Neural progenitor cell (in vitro differentiated cells): ENCODE data around the gene NDUFS2. TPM values are rescaled to one million over a fixed set of nuclear protein-coding genes. Genes with fewer than 3 reads are reported as not detected.
"Not testable (repeated sequence)": the region's sequence is repeated elsewhere in the genome, so short reads cannot be mapped to it uniquely, and the experiment has no call there.

ENCODE experiments used
- DNase-seq: peaks from one replicate; pipeline ENCODE4 v3.0.0-alpha.2; 2016; ENCODE audit warnings: low spot score
- H2AFZ ChIP-seq: fragments of 200-600 bp; sonication (generic); replicated peaks from 2 replicates; pipeline ENCODE4 v1.6.1; 2016; ENCODE audit warnings: antibody characterized with exemption
- H3F3A ChIP-seq: fragments of 200-600 bp; sonication (generic); 2 replicates; pipeline ENCODE4 v1.6.1; 2016; ENCODE audit warnings: antibody characterized with exemption, low read depth
- H3K27ac ChIP-seq: fragments of 200-600 bp; sonication (generic); 2 replicates; pipeline ENCODE4 v1.5.1; 2016; ENCODE audit warnings: mild to moderate bottlenecking
- H3K27me3 ChIP-seq: fragments of 200-600 bp; sonication (generic); 2 replicates; pipeline ENCODE4 v1.6.1; 2016; ENCODE audit warnings: mild to moderate bottlenecking, moderate library complexity
- H3K36me3 ChIP-seq: fragments of 200-600 bp; sonication (generic); 2 replicates; pipeline ENCODE4 v1.5.1; 2016
- H3K4me1 ChIP-seq: fragments of 200-600 bp; sonication (generic); 2 replicates; pipeline ENCODE4 v1.6.1; 2016; ENCODE audit warnings: mixed run types
- H3K4me2 ChIP-seq: fragments of 200-600 bp; sonication (generic); 2 replicates; pipeline ENCODE4 v1.6.1; 2016
- H3K4me3 ChIP-seq: fragments of 200-600 bp; sonication (generic); 2 replicates; pipeline ENCODE4 v1.5.1; 2016
- H3K79me2 ChIP-seq: fragments of 200-600 bp; sonication (generic); 2 replicates; pipeline ENCODE4 v1.6.1; 2016; ENCODE audit warnings: low read depth
- H3K9ac ChIP-seq: fragments of 200-600 bp; sonication (generic); 2 replicates; pipeline ENCODE4 v1.6.1; 2016
- H3K9me3 ChIP-seq: fragments of 200-600 bp; sonication (generic); 2 replicates; pipeline ENCODE4 v1.5.1; 2016; ENCODE audit warnings: low read depth
- H4K20me1 ChIP-seq: fragments of 200-600 bp; sonication (generic); 2 replicates; pipeline ENCODE4 v1.6.1; 2016; ENCODE audit warnings: low read depth
- H3K27ac Mint-ChIP-seq: 3 replicates; pipeline ENCODE4 v1.8.0; 2021; ENCODE audit warnings: mixed read lengths
- H3K27me3 Mint-ChIP-seq: 2 replicates; pipeline ENCODE4 v1.8.0; 2022; ENCODE audit warnings: low read depth, mild to moderate bottlenecking, inconsistent platforms, moderate library complexity, mixed read lengths; ENCODE audit not compliant: insufficient read depth
- H3K36me3 Mint-ChIP-seq: 3 replicates; pipeline ENCODE4 v1.8.0; 2021; ENCODE audit warnings: mixed read lengths
- H3K4me1 Mint-ChIP-seq: 3 replicates; pipeline ENCODE4 v1.8.0; 2021; ENCODE audit warnings: mixed read lengths
- H3K4me3 Mint-ChIP-seq: 3 replicates; pipeline ENCODE4 v1.8.0; 2021; ENCODE audit warnings: mild to moderate bottlenecking, moderate library complexity, mixed read lengths
- H3K9me3 Mint-ChIP-seq: 3 replicates; pipeline ENCODE4 v1.8.0; 2020; ENCODE audit warnings: mixed read lengths
- EZH2 ChIP-seq: fragments of 200-600 bp; sonication (generic); IDR thresholded peaks from 2 replicates; pipeline ENCODE4 v1.6.1; 2017; ENCODE audit warnings: antibody characterized with exemption, mild to moderate bottlenecking, moderate library complexity
- EZH2phosphoT487 ChIP-seq: fragments of 200-600 bp; sonication (generic); IDR thresholded peaks from 2 replicates; pipeline ENCODE4 v1.6.1; 2017; ENCODE audit warnings: antibody characterized with exemption
- total RNA-seq: library from RNA; depleted of rRNA; stranded (reverse); fragments of >200 nt; gene quantifications from 2 replicates; pipeline ENCODE4 v1.2.3, GENCODE V29; 2015; ENCODE audit warnings: low replicate concordance
- TF ChIP-seq, protein P1 (sequence below): fragments of 200-600 bp; sonication (generic); IDR thresholded peaks from 2 replicates; pipeline ENCODE4 v1.5.1; 2017; ENCODE audit warnings: antibody characterized with exemption, mild to moderate bottlenecking

Gene NDUFS2
- total RNA-seq, 1 donor from 2014 or later, result 107 TPM

DNA sequence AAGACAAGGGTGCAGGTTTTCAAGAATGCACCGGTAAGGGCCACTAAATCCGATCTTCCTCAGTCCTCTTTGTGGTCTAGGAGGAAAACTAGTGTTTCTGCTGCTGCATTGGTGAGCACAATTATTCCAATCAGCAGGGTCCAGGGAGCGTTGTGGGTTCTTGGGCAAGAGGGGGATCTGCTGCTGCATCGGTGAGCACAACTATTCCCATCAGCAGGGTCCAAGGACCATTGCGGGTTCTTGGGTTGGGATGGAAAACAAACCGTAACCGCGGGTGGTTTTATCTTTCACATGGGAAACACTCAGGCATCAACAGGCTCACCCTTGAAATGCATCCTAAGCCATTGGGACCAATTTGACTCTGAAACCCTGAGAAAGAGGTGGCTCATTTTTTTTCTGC is 49.4 kb downstream of the NDUFS2 start:
- no peak for TF ChIP-seq EZH2
- no peak for TF ChIP-seq EZH2phosphoT487
- TF ChIP-seq, protein P1, sequence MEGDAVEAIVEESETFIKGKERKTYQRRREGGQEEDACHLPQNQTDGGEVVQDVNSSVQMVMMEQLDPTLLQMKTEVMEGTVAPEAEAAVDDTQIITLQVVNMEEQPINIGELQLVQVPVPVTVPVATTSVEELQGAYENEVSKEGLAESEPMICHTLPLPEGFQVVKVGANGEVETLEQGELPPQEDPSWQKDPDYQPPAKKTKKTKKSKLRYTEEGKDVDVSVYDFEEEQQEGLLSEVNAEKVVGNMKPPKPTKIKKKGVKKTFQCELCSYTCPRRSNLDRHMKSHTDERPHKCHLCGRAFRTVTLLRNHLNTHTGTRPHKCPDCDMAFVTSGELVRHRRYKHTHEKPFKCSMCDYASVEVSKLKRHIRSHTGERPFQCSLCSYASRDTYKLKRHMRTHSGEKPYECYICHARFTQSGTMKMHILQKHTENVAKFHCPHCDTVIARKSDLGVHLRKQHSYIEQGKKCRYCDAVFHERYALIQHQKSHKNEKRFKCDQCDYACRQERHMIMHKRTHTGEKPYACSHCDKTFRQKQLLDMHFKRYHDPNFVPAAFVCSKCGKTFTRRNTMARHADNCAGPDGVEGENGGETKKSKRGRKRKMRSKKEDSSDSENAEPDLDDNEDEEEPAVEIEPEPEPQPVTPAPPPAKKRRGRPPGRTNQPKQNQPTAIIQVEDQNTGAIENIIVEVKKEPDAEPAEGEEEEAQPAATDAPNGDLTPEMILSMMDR, result no peak
- H3K4me1 Mint-ChIP-seq, result peaks cover 4% of the 10 kb centered on the region

DNA sequence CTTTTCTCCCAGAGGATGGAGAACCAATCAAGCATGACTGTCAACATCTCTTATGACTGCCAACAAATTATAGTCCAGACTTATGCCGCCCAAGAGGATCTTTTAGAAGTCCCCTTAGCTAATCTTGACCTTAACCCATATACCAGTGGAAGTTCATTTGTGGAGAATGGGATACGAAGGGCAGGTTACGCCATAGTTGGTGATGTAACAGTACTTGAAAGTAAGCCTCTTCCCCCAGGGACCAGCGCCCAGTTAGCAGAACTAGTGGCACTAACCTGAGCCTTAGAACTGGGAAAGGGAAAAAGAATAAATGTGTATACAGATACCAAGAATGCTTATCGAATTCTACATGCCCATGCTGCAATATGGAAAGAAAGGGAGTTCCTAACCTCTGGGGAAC is 53.1 kb downstream of the NDUFS2 start:
- not testable (repeated sequence) for H2AFZ ChIP-seq, H4K20me1 ChIP-seq, H3K4me1 ChIP-seq, H3K4me3 ChIP-seq, H3K79me2 ChIP-seq, H3K9ac ChIP-seq, H3K27ac ChIP-seq, H3K27ac Mint-ChIP-seq, H3K4me3 Mint-ChIP-seq, H3K9me3 ChIP-seq, DNase-seq, H3K36me3 Mint-ChIP-seq, H3K36me3 ChIP-seq, H3K4me2 ChIP-seq
- peaks cover 16% of the 10 kb centered on the region for H3K4me1 Mint-ChIP-seq
- peaks cover 26% of the 10 kb centered on the region for H3K27me3 ChIP-seq
- H3K9me3 Mint-ChIP-seq, result peaks cover 20% of the 10 kb centered on the region
- peaks cover 10% of the 10 kb centered on the region for H3F3A ChIP-seq
- peaks cover 27% of the 10 kb centered on the region for H3K27me3 Mint-ChIP-seq

More for the DNA sequence above, 49.4 kb downstream of the NDUFS2 start:
- Histone ChIP-seq H3K9ac (no peak overlapping the region), H3K4me2 (no peak overlapping the region), H2AFZ (no peak overlapping the region), H3K4me3 (no peak overlapping the region), H3K27me3 (no peaks in the 10 kb centered on the region), H3F3A (no peaks in the 10 kb centered on the region), H4K20me1 (no peaks in the 10 kb centered on the region), H3K36me3 (no peaks in the 10 kb centered on the region), H3K79me2 (no peaks in the 10 kb centered on the region), H3K27ac (no peak overlapping the region), H3K4me1 (no peaks in the 10 kb centered on the region), H3K9me3 (no peaks in the 10 kb centered on the region)
- no peak overlapping the region for H3K4me3 Mint-ChIP-seq
- DNase-seq, result no peak
- peaks cover 8% of the 10 kb centered on the region for H3K27me3 Mint-ChIP-seq
- no peak overlapping the region for H3K27ac Mint-ChIP-seq
- H3K9me3 Mint-ChIP-seq, result peaks cover 6% of the 10 kb centered on the region
- H3K36me3 Mint-ChIP-seq, result no peaks in the 10 kb centered on the region

DNA sequence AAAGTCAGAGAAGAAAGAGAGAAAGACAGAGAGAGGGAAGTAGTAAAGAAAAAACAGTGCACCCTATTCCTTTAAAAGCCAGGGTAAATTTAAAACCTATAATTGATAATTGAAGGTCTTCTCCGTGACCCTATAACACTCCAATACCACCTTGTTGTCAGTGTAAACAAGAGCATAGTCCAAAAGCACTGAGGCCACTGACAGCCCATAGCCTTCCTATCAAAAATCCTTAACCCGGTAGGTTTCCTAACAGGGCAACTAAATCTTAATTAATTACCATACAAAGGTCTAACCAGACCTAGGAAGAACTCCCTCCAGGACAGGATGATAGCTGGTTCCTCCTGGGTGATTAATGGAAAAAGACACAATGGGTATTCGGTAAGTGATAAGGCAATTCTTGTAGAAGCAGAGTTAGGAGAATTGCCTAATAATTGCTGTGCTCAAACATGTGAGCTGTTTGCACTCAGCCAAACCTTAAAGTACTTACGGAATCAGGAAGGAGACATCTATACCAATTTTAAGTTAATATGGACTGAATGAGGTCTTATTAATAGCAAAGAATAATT is 53.9 kb downstream of the NDUFS2 start:
- not testable (repeated sequence) for H3K4me3 Mint-ChIP-seq, H3K27ac ChIP-seq

DNA sequence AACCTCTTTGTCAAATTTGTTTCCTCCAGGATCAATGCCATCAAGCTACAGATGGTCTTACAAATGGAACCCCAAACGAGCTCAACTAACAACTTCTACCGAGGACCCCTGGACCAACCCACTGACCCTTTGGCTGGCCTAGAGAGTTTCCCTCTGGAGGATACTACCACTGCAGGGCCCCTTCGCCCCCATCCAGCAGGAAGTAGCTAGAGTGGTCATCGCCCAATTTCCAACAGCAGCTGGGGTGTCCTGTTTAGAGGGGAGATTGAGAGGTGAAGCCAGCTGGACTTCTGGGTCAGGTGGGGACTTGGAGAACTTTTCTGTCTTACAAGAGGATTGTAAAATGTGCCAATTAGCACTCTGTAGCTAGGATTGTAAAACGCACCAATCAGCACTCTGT is 54.9 kb downstream of the NDUFS2 start:
- H3K36me3 ChIP-seq, H4K20me1 ChIP-seq, H3K9ac ChIP-seq, H3K27ac Mint-ChIP-seq, DNase-seq, H2AFZ ChIP-seq, H3K4me2 ChIP-seq, H3K27ac ChIP-seq, H3K4me3 ChIP-seq, H3K79me2 ChIP-seq, H3K9me3 ChIP-seq, H3K36me3 Mint-ChIP-seq: not testable (repeated sequence)
- Mint-ChIP-seq H3K9me3 (peaks cover 20% of the 10 kb centered on the region), H3K4me3 (peak overlapping the region; percentile 21), H3K27me3 (peaks cover 35% of the 10 kb centered on the region), H3K4me1 (peaks cover 31% of the 10 kb centered on the region)
- peaks cover 43% of the 10 kb centered on the region for H3K27me3 ChIP-seq
- peaks cover 17% of the 10 kb centered on the region for H3K4me1 ChIP-seq
- H3F3A ChIP-seq, result peaks cover 10% of the 10 kb centered on the region

More for the DNA sequence above, 53.9 kb downstream of the NDUFS2 start:
- Histone ChIP-seq H3K4me1 (peaks cover 12% of the 10 kb centered on the region), H3F3A (peaks cover 10% of the 10 kb centered on the region), H3K27me3 (peaks cover 34% of the 10 kb centered on the region)
- DNase-seq, H4K20me1 ChIP-seq, H2AFZ ChIP-seq, H3K27ac Mint-ChIP-seq, H3K36me3 Mint-ChIP-seq, H3K9ac ChIP-seq, H3K4me2 ChIP-seq, H3K9me3 ChIP-seq, H3K79me2 ChIP-seq, H3K4me3 ChIP-seq, H3K36me3 ChIP-seq: not testable (repeated sequence)
- Mint-ChIP-seq H3K27me3 (peaks cover 30% of the 10 kb centered on the region), H3K9me3 (peaks cover 20% of the 10 kb centered on the region), H3K4me1 (peaks cover 23% of the 10 kb centered on the region)
